Stomach (tissue), 9 donors: ENCODE measurements around the gene MCM3AP. TPM values are rescaled to one million over a fixed set of nuclear protein-coding genes. Genes with fewer than 3 reads are reported as not detected.

ENCODE experiments used
- DNase-seq, 2 donors: peaks; one replicate each; pipeline versions ENCODE4 v3.0.0 to v3.0.0-alpha.2; 2013 to 2019
- H3K27ac ChIP-seq, 5 donors: fragments of 200-600 bp in 4 of 5; sonication (generic) in 4 of 5; one replicate each; pipeline ENCODE4 v1.5.1; 2013 to 2019; ENCODE audit warnings: mild to moderate bottlenecking in 1 of 5, moderate library complexity in 1 of 5
- H3K27me3 ChIP-seq, 3 donors: fragments of 200-600 bp; sonication (generic); one replicate each; pipeline ENCODE4 v1.5.1; 2017 to 2019; ENCODE audit warnings: mixed run types in 1 of 3
- H3K36me3 ChIP-seq, 4 donors: fragments of 200-600 bp; sonication (generic); 1 replicate in 3 of 4; 2 replicates in 1 of 4; pipeline ENCODE4 v1.5.1; 2016 to 2019
- H3K4me1 ChIP-seq, 4 donors: fragments of 200-600 bp; sonication (generic); one replicate each; pipeline ENCODE4 v1.5.1; 2016 to 2019
- H3K4me3 ChIP-seq, 4 donors: fragments of 200-600 bp; sonication (generic) in 3 of 4; one replicate each; pipeline ENCODE4 v1.5.1; 2016 to 2019; ENCODE audit warnings: mild to moderate bottlenecking in 1 of 4
- H3K9me3 ChIP-seq, 4 donors: fragments of 200-600 bp; sonication (generic); one replicate each; pipeline ENCODE4 v1.5.1; 2016 to 2019
- EP300 ChIP-seq: sonication (generic); formaldehyde crosslinking; IDR thresholded peaks from one replicate; pipeline ENCODE4 v1.6.1; 2017; ENCODE audit warnings: antibody characterized with exemption
- POLR2A ChIP-seq, 4 donors: fragments of 450-650 bp; IDR thresholded peaks; one replicate each; pipeline ENCODE4 v1.6.1; 2016; ENCODE audit warnings: antibody characterized with exemption in 4 of 4, control low read depth in 2 of 4, mild to moderate bottlenecking in 1 of 4, moderate library complexity in 1 of 4
- POLR2AphosphoS5 ChIP-seq, 3 donors: sonication (generic); formaldehyde crosslinking; IDR thresholded peaks; one replicate each; pipeline ENCODE4 v1.6.1; 2016; ENCODE audit warnings: antibody characterized with exemption in 3 of 3
- WGBS, 5 donors: extraction: QIAGEN DNeasy Blood & Tissue Kit in 3 of 5; methylation state at CpG; one replicate each; pipeline versions ENCODE4 v1.1.5 to v1.1.7; 2013 to 2018; 5-methylcytosine and 5-hydroxymethylcytosine counted together
- intact Hi-C: fragments of 100-400 bp; cut with DNase I; formaldehyde crosslinking; loops from one replicate; pipeline ENCODE4 v1.15.1; 2023; ENCODE audit warnings: low total_unique reads
- polyA plus RNA-seq, 3 donors: library from polyadenylated mRNA; stranded (reverse); fragments of 200-250 nt; gene quantifications; one replicate each; pipeline ENCODE4 v1.2.3, GENCODE V29; 2013
- total RNA-seq, 5 donors: library from RNA; depleted of rRNA; stranded (reverse); fragments of >200 nt; gene quantifications; one replicate each; pipeline versions ENCODE4 v1.1.0 to v1.2.3, GENCODE V29; 2014 to 2016
- TF ChIP-seq, protein P1 (sequence below), 7 experiments: fragments of 450-650 bp in 4 of 7; fragments of 200-600 bp in 3 of 7; sonication (generic) in 3 of 7; IDR thresholded peaks; one replicate each; pipeline ENCODE4 v1.5.1; 2016 to 2019; ENCODE audit warnings: antibody characterized with exemption in 7 of 7, control low read depth in 2 of 7, mild to moderate bottlenecking in 1 of 7
- donor health status: healthy with polysubstance abuse.
- donor health status: Bipolar disorder and iron deficiency.
- donor health status: healthy.

Gene MCM3AP
- total and polyA plus RNA-seq, 8 donors = 18.9 to 555 (median 57.4) TPM

DNA sequence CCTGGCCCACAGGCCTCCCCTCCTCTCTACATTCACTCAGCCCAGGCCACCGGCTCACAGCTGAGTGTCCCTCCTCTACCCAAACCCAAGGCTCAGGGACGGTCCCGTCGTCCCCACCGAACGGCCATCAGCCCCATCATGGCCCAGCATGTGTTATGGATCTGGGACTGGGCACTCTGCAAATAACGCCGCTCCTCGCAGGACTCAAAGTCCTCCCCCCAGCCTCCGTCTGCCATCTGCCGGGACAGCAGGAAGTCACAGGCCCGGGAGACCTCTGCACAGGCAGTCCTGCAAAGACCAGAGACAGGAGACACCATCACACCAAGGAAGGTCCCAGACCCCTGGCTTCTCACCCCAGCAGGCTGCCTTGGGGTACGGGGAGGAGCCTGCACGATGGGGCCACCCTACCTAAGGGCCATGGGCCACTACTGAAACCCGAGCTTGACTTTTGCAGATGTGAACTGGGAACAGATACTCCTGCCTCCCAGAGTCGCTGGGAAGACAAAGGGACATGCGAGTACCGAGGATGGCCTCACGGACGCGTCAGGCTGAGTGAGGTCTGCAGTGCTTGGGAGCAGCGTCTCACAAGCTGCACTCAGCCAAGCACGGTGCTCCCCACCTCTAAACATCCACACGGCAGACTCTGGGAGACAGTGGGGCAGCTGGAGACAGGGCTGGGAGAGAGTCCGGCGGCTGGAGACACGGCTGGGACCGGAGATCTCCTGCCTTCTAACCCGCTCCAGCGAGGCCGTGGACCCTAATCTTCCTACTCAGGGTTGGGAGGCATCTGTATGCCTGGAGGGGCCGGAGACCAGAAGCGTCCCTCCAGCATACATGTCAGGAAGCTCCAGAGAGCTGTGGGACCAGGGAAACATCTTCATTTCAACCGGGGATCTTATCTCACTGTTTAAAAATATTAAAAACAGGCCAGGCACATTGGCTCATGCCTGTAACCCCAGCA is 90.8 kb downstream of the MCM3AP start:
- Histone ChIP-seq H3K4me3 (no peak overlapping the region), H3K27ac (no peak overlapping the region), H3K9me3 (no peaks in the 10 kb centered on the region), H3K4me1 (peaks cover 0 to 4% (median 0%) of the 10 kb centered on the region in 4 donors), H3K27me3 (no peaks in the 10 kb centered on the region), H3K36me3 (peaks cover 54 to 96% (median 88%) of the 10 kb centered on the region in 4 donors)
- intact Hi-C loops = no loop called here
- peak in 1 of 2 donors; percentile 17 for DNase-seq
- TF ChIP-seq, protein P1, sequence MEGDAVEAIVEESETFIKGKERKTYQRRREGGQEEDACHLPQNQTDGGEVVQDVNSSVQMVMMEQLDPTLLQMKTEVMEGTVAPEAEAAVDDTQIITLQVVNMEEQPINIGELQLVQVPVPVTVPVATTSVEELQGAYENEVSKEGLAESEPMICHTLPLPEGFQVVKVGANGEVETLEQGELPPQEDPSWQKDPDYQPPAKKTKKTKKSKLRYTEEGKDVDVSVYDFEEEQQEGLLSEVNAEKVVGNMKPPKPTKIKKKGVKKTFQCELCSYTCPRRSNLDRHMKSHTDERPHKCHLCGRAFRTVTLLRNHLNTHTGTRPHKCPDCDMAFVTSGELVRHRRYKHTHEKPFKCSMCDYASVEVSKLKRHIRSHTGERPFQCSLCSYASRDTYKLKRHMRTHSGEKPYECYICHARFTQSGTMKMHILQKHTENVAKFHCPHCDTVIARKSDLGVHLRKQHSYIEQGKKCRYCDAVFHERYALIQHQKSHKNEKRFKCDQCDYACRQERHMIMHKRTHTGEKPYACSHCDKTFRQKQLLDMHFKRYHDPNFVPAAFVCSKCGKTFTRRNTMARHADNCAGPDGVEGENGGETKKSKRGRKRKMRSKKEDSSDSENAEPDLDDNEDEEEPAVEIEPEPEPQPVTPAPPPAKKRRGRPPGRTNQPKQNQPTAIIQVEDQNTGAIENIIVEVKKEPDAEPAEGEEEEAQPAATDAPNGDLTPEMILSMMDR (IDR thresholded peaks at IDR 0.05) = no peak
- TF ChIP-seq POLR2A (IDR thresholded peaks at IDR 0.05) (no peak), EP300 (no peak), POLR2AphosphoS5 (IDR thresholded peaks at IDR 0.05) (no peak)
- WGBS, 5 donors = 94 to 97% (median 94%) methylated on average over 28 to 34 of the region's 34 CpGs

DNA sequence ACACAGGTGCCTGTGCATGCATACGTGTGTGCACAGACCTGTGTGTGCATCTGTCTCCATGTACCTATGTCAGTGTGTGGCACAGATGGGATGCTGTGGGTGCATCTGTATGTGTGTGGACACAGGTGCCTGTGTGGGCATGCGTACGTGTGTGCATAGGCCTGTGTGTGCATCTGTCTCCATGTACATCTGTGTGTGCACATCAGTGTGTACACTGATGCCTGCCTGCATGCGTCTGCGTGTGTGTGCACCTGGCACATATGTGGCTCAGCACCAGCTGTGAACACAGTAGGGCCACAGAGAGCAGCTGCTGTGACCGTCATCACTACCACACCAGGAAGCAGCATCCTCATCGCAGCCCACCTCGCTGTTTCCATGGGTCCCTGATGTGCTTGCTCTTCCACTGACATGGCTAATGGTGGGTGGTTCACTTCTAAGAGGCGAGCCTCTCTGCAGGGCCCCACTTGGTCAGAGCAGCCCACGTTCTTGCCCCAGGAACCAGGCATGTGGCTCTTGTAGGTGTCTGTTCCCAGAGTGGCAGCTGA is 91.5 kb downstream of the MCM3AP start:
- H3K36me3 ChIP-seq = peaks cover 54 to 95% (median 85%) of the 10 kb centered on the region in 4 donors
- WGBS, 5 donors = 91 to 96% (median 95%) methylated on average over 7 to 10 of the region's 10 CpGs
- no peak for TF ChIP-seq EP300
- TF ChIP-seq POLR2AphosphoS5 (IDR thresholded peaks at IDR 0.05) = no peak
- TF ChIP-seq POLR2A (IDR thresholded peaks at IDR 0.05) = no peak
- TF ChIP-seq, protein P1 (IDR thresholded peaks at IDR 0.05) = no peak
- peaks cover 0 to 12% (median 2%) of the 10 kb centered on the region in 4 donors for H3K4me1 ChIP-seq
- DNase-seq = peak in 1 of 2 donors; percentile 7
- intact Hi-C loops = no loop called here
- no peak overlapping the region for H3K4me3 ChIP-seq
- no peaks in the 10 kb centered on the region for H3K9me3 ChIP-seq
- no peak overlapping the region for H3K27ac ChIP-seq
- H3K27me3 ChIP-seq = no peaks in the 10 kb centered on the region

DNA sequence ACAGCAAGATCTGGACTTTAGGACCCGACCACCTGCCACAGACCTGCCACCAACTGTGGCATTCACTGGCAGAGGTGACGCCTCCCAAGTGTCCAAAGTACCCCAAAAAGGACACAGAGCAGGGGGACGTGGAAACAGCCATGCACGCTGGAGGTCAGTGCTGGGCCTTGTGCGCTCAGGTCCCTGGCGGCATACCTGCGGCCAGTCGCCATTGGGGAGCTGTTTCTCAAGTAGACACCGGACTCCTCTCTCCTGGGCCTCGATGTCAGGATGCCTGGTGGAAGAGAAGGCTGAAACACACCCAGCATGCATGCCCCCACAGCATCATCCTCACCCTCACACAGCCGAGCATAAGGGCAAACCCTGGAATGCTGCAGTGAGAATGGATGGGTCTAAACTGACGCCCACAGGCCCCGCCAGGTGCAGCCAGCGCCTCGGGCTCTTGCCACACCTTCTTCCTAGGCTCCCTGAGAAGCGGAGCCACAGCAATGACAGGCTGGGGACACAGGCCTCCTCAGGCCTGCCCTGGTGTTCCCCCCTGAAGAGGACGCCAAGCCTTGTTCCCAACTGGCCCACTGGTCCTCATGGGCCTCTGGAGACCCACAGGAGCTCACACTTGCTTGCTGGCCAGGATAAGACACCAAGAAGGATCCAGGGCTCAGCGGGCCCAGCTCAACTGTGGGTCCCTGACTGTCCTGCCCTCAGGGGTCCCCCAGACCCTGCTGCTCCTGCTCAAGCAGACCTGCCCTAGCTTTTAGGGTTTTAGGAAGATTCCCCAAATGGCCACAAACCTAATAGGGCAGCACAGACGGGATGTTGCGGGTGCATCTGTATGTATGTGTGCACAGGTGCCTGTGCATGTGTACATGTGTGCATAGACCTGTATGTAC is 93.5 kb downstream of the MCM3AP start:
- Histone ChIP-seq H3K4me1 (peaks cover 0 to 22% (median 10%) of the 10 kb centered on the region in 4 donors), H3K27ac (no peak overlapping the region), H3K4me3 (no peak overlapping the region), H3K27me3 (no peaks in the 10 kb centered on the region), H3K9me3 (no peaks in the 10 kb centered on the region), H3K36me3 (peaks cover 46 to 78% (median 73%) of the 10 kb centered on the region in 4 donors)
- peak; percentile 1 to 15 for DNase-seq
- intact Hi-C loops = no loop called here
- WGBS, 5 donors = 95 to 96% (median 96%) methylated on average over 11 to 20 of the region's 20 CpGs
- TF ChIP-seq POLR2A (IDR thresholded peaks at IDR 0.05) = no peak
- TF ChIP-seq, protein P1 (IDR thresholded peaks at IDR 0.05) = no peak
- TF ChIP-seq POLR2AphosphoS5 (IDR thresholded peaks at IDR 0.05) = no peak
- no peak for TF ChIP-seq EP300

DNA sequence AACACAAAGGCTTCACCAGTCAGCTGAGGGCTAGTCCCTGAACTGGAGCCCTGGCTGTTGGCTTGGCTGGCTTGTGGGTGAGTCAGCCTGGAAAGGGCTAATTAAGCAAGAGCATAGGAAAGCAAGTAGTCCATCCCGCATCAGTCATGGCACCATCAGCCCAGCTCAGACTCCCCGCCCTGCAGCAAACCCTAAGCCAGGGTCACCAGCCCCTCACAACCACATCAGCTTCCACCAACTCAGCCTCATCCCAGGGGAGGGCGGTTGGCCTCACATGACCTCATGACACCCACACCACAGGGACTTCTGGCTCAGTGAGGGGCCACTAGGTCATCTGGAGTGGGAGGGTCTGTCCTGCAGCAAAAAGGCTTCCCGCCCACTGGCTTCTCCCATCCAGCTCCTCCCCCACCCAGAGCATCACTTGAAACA is 94.1 kb downstream of the MCM3AP start:
- TF ChIP-seq POLR2AphosphoS5 (IDR thresholded peaks at IDR 0.05) (no peak), POLR2A (IDR thresholded peaks at IDR 0.05) (no peak), EP300 (no peak)
- TF ChIP-seq, protein P1 (IDR thresholded peaks at IDR 0.05) = no peak
- Histone ChIP-seq H3K4me1 (peaks cover 0 to 22% (median 10%) of the 10 kb centered on the region in 4 donors), H3K36me3 (peaks cover 40 to 72% (median 66%) of the 10 kb centered on the region in 4 donors), H3K4me3 (no peak overlapping the region), H3K27ac (peak overlapping the region in 1 of 5 donors; percentile 46), H3K9me3 (no peaks in the 10 kb centered on the region), H3K27me3 (no peaks in the 10 kb centered on the region)
- intact Hi-C loops = no loop called here
- WGBS, 5 donors = 88 to 96% (median 91%) methylated on average over 4 of the region's 4 CpGs
- DNase-seq = peak; percentile 1 to 21
